Ascending aorta (tissue), 2 donors: Measurements from ENCODE around the gene CASZ1. TPM values are rescaled to one million over a fixed set of nuclear protein-coding genes. Genes with fewer than 3 reads are reported as not detected.

ENCODE experiments used
- DNase-seq, 2 donors: peaks; one replicate each; pipeline ENCODE4 v3.0.0-alpha.2; 2019; ENCODE audit warnings: low spot score in 2 of 2
- H3K27ac ChIP-seq, 2 donors: fragments of 200-600 bp; sonication (generic); one replicate each; pipeline ENCODE4 v1.5.1; 2016 to 2017; ENCODE audit warnings: mild to moderate bottlenecking in 1 of 2
- H3K27me3 ChIP-seq: fragments of 200-600 bp; sonication (generic); one replicate; pipeline ENCODE4 v1.5.1; 2017
- H3K36me3 ChIP-seq, 2 donors: fragments of 200-600 bp; sonication (generic); one replicate each; pipeline ENCODE4 v1.5.1; 2016
- H3K4me1 ChIP-seq, 2 donors: fragments of 200-600 bp; sonication (generic); one replicate each; pipeline ENCODE4 v1.5.1; 2016 to 2017; ENCODE audit warnings: mild to moderate bottlenecking in 1 of 2
- H3K4me3 ChIP-seq, 2 donors: fragments of 200-600 bp; sonication (generic); one replicate each; pipeline ENCODE4 v1.5.1; 2016 to 2017; ENCODE audit warnings: mild to moderate bottlenecking in 1 of 2
- H3K9me3 ChIP-seq, 2 donors: fragments of 200-600 bp; sonication (generic); one replicate each; pipeline ENCODE4 v1.5.1; 2016
- CTCF ChIP-seq, 3 experiments: fragments of 200-600 bp in 2 of 3; fragments of 450-650 bp in 1 of 3; sonication (generic) in 2 of 3; IDR thresholded peaks; one replicate each; pipeline ENCODE4 v1.5.1; 2016 to 2019; ENCODE audit warnings: antibody characterized with exemption in 3 of 3, mild to moderate bottlenecking in 1 of 3, moderate library complexity in 1 of 3
- intact Hi-C: fragments of 100-400 bp; cut with DNase I; formaldehyde crosslinking; loops from one replicate; pipeline ENCODE4 v1.15.1; 2023
- total RNA-seq: library from RNA; depleted of rRNA; stranded (reverse); fragments of >200 nt; gene quantifications from one replicate; pipeline ENCODE4 v1.1.0, GENCODE V29; 2016

CASZ1 gene
- total RNA-seq, 1 donor from 2014 or later: 25.8 TPM

GRCh38 chr1:10740123-10740522, 56.3 kb downstream of the CASZ1 start:
- no peak for TF ChIP-seq CTCF (IDR thresholded peaks at IDR 0.05)
- Histone ChIP-seq H3K4me1 (no peaks in the 10 kb centered on the region), H3K9me3 (no peaks in the 10 kb centered on the region)

GRCh38 chr1:10739589-10739988, 56.9 kb downstream of the CASZ1 start:
- no peak overlapping the region for H3K27ac ChIP-seq
- no peaks in the 10 kb centered on the region for H3K36me3 ChIP-seq
- no peak overlapping the region for H3K4me3 ChIP-seq
- TF ChIP-seq CTCF (IDR thresholded peaks at IDR 0.05): no peak
- H3K27me3 ChIP-seq: no peaks in the 10 kb centered on the region
- H3K9me3 ChIP-seq: no peaks in the 10 kb centered on the region
- intact Hi-C loops: no loop called here
- H3K4me1 ChIP-seq: no peaks in the 10 kb centered on the region
- DNase-seq: no peak

More at GRCh38 chr1:10740123-10740522, 56.3 kb downstream of the CASZ1 start:
- intact Hi-C loops: no loop called here
- Histone ChIP-seq H3K36me3 (no peaks in the 10 kb centered on the region), H3K27ac (no peak overlapping the region), H3K4me3 (no peak overlapping the region), H3K27me3 (no peaks in the 10 kb centered on the region)
- no peak for DNase-seq

GRCh38 chr1:10738061-10739058, 58.1 kb downstream of the CASZ1 start:
- no peak for DNase-seq
- Histone ChIP-seq H3K4me1 (no peaks in the 10 kb centered on the region), H3K27ac (no peak overlapping the region), H3K27me3 (no peaks in the 10 kb centered on the region), H3K9me3 (no peaks in the 10 kb centered on the region), H3K4me3 (no peak overlapping the region), H3K36me3 (no peaks in the 10 kb centered on the region)
- intact Hi-C loops: no loop called here
- TF ChIP-seq CTCF (IDR thresholded peaks at IDR 0.05): no peak

- no peak for TF ChIP-seq CTCF (IDR thresholded peaks at IDR 0.05)
- DNase-seq: no peak
- Histone ChIP-seq H3K9me3 (no peaks in the 10 kb centered on the region), H3K4me3 (no peak overlapping the region), H3K36me3 (no peaks in the 10 kb centered on the region), H3K4me1 (no peaks in the 10 kb centered on the region), H3K27ac (no peak overlapping the region), H3K27me3 (no peaks in the 10 kb centered on the region)
- intact Hi-C loops: no loop called here
These were observed 58.8 kb downstream of the CASZ1 start for GRCh38 chr1:10737651-10738050.

GRCh38 chr1:10736634-10737586, 59.5 kb downstream of the CASZ1 start:
- Histone ChIP-seq H3K36me3 (no peaks in the 10 kb centered on the region), H3K27me3 (no peaks in the 10 kb centered on the region), H3K9me3 (no peaks in the 10 kb centered on the region), H3K4me1 (no peaks in the 10 kb centered on the region), H3K4me3 (no peak overlapping the region), H3K27ac (no peak overlapping the region)
- no peak for DNase-seq
- no peak for TF ChIP-seq CTCF (IDR thresholded peaks at IDR 0.05)
- intact Hi-C loops: no loop called here
